Measurements from ENCODE around the gene ADORA1. TPM values are rescaled to one million over a fixed set of nuclear protein-coding genes. Genes with fewer than 3 reads are reported as not detected.

The ADORA1 gene
- total RNA-seq, 2 donors from 2014 or later, result 0.27 to 47.3 TPM

DNA sequence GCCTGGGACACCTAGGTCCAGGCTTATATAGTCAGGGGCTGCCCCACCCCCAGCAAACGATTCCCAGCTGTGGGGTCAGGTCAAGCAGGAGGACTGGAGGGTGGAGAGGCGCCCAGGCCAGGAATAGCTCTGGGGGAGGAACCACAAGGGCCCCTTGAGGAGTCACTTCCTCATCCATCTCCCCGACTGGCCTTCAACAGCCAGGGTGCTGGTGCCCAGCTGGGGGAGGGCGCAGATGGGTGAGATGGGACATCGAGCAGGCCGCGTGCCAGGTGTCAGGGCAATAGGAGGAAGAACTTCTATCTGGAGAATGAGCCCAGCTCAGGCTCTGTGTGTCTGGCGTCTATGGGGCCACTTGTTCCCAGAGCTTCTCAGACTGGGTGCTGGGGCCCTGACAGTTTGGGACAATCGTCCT lies 48.3 kb downstream of the ADORA1 start:
- Histone ChIP-seq H3K4me1 (replicated peaks) (no peaks in the 10 kb centered on the region), H3K9me3 (no peaks in the 10 kb centered on the region), H3K27ac (no peak overlapping the region), H3K27me3 (replicated peaks; ENCODE audit: insufficient read depth) (no peaks in the 10 kb centered on the region), H3K36me3 (no peaks in the 10 kb centered on the region), H3K4me3 (no peak overlapping the region)
- intact Hi-C loops (cut with DNase I), result no loop called here
- 78% methylated on average over 9 of the region's 9 CpGs for WGBS
- no peak for DNase-seq (ENCODE audit: low spot score)
- TF ChIP-seq, protein P1, sequence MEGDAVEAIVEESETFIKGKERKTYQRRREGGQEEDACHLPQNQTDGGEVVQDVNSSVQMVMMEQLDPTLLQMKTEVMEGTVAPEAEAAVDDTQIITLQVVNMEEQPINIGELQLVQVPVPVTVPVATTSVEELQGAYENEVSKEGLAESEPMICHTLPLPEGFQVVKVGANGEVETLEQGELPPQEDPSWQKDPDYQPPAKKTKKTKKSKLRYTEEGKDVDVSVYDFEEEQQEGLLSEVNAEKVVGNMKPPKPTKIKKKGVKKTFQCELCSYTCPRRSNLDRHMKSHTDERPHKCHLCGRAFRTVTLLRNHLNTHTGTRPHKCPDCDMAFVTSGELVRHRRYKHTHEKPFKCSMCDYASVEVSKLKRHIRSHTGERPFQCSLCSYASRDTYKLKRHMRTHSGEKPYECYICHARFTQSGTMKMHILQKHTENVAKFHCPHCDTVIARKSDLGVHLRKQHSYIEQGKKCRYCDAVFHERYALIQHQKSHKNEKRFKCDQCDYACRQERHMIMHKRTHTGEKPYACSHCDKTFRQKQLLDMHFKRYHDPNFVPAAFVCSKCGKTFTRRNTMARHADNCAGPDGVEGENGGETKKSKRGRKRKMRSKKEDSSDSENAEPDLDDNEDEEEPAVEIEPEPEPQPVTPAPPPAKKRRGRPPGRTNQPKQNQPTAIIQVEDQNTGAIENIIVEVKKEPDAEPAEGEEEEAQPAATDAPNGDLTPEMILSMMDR (IDR thresholded peaks at IDR 0.05), result no peak

DNA sequence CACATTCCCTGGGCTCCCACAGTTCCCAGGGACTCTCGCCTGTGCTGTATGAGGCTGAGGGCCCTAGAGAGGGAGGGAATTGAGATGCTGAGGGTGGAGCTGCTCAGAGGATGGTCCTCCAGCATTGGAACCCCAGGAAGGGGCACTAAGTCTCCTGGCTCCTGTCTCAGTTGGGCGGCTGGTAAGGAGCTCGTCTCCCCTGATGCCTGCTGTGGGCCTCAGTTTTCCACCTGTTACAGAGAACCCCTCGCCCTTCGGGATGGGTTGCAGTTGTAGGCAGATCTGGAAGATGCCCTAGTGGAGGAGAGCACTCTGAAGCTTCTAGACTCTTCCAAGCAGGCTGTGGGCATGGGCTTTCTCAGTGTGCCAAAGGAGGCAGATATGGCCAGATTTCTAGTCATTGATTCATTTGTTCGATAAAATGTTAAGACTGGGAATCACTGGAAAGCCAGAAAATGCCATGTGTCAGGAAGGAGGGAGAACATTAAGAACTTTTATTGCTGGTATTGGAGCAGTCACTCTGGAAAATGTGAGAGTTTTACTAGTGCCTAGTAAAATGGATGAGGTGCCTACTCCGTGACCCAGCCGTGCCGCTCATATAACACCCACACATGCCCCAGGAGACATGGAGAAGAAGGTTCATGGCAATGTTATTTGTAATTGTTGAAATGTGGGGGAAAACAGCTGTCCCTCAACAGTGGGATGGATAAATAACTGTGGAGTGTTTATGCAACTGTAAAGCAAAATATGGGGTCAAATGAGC lies 48.9 kb downstream of the ADORA1 start:
- no peaks in the 10 kb centered on the region for H3K27me3 ChIP-seq (replicated peaks; ENCODE audit: insufficient read depth)
- H3K27ac ChIP-seq, result no peak overlapping the region
- no peak for DNase-seq (ENCODE audit: low spot score)
- H3K36me3 ChIP-seq, result no peaks in the 10 kb centered on the region
- H3K4me3 ChIP-seq, result no peak overlapping the region
- TF ChIP-seq POLR2A (IDR thresholded peaks at IDR 0.05), result no peak
- TF ChIP-seq POLR2AphosphoS5 (IDR thresholded peaks at IDR 0.05), result no peak
- TF ChIP-seq, protein P1 (IDR thresholded peaks at IDR 0.05), result no peak
- no peaks in the 10 kb centered on the region for H3K9me3 ChIP-seq
- intact Hi-C loops (cut with DNase I), result no loop called here
- no peaks in the 10 kb centered on the region for H3K4me1 ChIP-seq (replicated peaks)
- 83% methylated on average over 9 of the region's 9 CpGs for WGBS

DNA sequence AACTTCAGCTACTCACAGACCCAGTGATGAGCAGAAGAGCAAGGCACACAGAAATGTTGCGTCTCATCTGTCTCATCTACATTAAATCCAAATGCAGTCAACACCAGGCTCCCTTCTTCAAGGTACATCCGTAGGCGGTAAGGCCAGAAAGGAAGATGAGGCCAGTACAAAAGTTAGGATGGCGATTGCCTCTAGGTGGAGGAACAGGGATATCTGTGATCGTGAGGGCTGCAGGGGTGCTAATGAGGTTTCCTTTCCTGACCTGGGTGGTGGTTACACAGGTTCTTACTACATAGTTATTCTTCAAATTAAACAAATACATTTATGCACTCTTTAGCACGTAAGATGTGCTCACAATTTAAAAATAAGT lies 49.5 kb downstream of the ADORA1 start:
- 92% methylated on average over 6 of the region's 6 CpGs for WGBS
- no peaks in the 10 kb centered on the region for H3K27me3 ChIP-seq (replicated peaks; ENCODE audit: insufficient read depth)
- no peak overlapping the region for H3K4me3 ChIP-seq
- H3K4me1 ChIP-seq (replicated peaks), result no peaks in the 10 kb centered on the region
- TF ChIP-seq POLR2A (IDR thresholded peaks at IDR 0.05) (no peak), POLR2AphosphoS5 (IDR thresholded peaks at IDR 0.05) (no peak)
- TF ChIP-seq, protein P1 (IDR thresholded peaks at IDR 0.05), result no peak
- no peak overlapping the region for H3K27ac ChIP-seq
- DNase-seq (ENCODE audit: low spot score), result no peak
- no peaks in the 10 kb centered on the region for H3K9me3 ChIP-seq
- intact Hi-C loops (cut with DNase I), result no loop called here
- no peaks in the 10 kb centered on the region for H3K36me3 ChIP-seq

DNA sequence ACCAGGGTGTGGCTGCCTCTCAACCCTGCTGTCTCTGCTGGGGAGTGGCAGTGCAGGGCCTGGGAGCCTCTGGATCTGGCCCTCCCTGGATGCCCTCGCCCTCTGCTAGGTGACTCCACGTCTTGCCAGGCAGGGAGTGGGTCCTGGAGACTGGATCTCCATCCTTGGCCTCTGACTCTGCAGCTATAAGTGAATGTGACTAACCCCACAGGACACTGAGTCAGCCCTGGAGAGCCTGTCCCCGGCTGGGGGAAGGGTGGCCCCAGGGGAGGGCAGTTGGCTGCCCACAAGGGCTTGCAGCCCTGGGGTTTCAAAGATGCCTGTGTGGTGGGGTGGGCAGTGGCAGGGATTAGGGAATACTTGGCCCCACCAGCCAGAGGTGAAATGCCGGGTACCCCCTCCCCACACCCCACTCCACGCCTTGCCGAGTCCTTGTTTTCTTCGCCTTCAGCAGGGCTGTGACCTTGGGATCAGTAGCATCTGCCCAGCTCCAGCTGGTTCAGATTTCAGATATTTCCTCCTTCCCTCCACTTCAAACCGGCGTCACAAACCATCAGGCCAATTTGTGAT lies 50.0 kb downstream of the ADORA1 start:
- DNase-seq (ENCODE audit: low spot score), result no peak
- no peaks in the 10 kb centered on the region for H3K4me1 ChIP-seq (replicated peaks)
- 68% methylated on average over 9 of the region's 9 CpGs for WGBS
- intact Hi-C loops (cut with DNase I), result no loop called here
- no peak overlapping the region for H3K4me3 ChIP-seq
- H3K36me3 ChIP-seq, result no peaks in the 10 kb centered on the region
- no peak for TF ChIP-seq POLR2AphosphoS5 (IDR thresholded peaks at IDR 0.05)
- TF ChIP-seq, protein P1 (IDR thresholded peaks at IDR 0.05), result no peak
- TF ChIP-seq POLR2A (IDR thresholded peaks at IDR 0.05), result no peak
- no peaks in the 10 kb centered on the region for H3K27me3 ChIP-seq (replicated peaks; ENCODE audit: insufficient read depth)
- no peaks in the 10 kb centered on the region for H3K9me3 ChIP-seq
- no peak overlapping the region for H3K27ac ChIP-seq

DNA sequence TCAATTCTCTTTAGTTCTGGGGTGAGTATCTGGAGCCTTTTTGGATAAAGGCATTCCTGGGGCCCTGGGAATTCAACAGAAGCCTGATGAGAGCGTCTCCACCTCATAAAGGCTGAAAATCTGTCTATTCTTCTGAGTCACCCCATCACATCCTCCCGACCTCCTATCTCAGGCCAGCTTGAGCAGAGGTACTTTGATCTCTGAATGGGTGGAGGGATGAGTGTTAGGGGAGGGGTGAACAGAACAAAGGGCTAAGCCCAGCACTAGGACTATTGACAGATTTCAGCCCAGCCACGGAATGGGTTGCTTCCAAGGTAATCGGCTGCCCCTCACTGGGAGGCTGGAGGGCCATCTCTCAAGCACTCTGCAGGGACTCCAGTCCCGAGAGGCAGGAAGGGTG lies 50.6 kb downstream of the ADORA1 start:
- 78% methylated on average over 5 of the region's 5 CpGs for WGBS
- no peaks in the 10 kb centered on the region for H3K4me1 ChIP-seq (replicated peaks)
- TF ChIP-seq, protein P1 (IDR thresholded peaks at IDR 0.05), result no peak
- no peak for TF ChIP-seq POLR2A (IDR thresholded peaks at IDR 0.05)
- TF ChIP-seq POLR2AphosphoS5 (IDR thresholded peaks at IDR 0.05), result no peak
- intact Hi-C loops (cut with DNase I), result no loop called here
- H3K4me3 ChIP-seq, result no peak overlapping the region
- no peaks in the 10 kb centered on the region for H3K36me3 ChIP-seq
- H3K27me3 ChIP-seq (replicated peaks; ENCODE audit: insufficient read depth), result no peaks in the 10 kb centered on the region
- no peak overlapping the region for H3K27ac ChIP-seq
- H3K9me3 ChIP-seq, result no peaks in the 10 kb centered on the region
- DNase-seq (ENCODE audit: low spot score), result no peak

All from prostate gland (tissue), 2 donors.